Measurements from ENCODE around the gene BTBD19. TPM values are rescaled to one million over a fixed set of nuclear protein-coding genes. Genes with fewer than 3 reads are reported as not detected.
"Not testable (repeated sequence)": the region's sequence is repeated elsewhere in the genome, so short reads cannot be mapped to it uniquely, and the experiment has no call there.

The BTBD19 gene
- total RNA-seq, 1 donor from 2014 or later: 1.4 TPM

DNA sequence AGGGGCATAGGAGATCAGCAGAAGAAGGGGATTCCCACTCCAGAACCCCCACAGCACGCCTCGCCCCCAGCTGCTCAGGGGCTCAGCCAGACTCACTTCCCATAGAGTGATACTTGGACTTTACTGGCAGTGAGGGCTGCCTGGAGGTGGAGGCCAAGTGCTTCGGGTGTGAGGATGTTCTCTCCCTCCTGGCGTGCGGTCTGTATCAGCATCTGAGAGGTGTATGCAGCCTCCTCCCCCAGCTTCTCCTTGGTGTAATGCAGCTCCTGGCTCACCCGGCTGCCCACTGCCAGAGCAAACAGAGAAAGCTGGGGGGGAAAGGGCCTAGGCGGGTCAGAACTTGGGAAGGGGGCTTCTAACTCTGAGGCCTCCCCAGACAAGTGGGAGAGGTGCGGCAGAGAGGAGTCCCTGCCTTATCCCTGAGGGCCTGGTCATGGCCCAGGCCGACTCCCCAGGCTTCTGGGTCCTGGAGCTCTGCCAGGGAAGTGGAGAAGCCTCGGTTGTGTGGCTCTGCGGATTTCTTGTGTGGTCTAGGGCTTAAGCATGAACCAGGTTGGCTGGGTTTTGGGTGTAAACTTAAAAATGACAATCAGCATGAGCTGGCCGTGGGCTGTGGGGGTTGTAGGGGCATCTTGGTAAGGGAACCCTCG, 23.9 kb downstream of the BTBD19 start:
- peaks cover 9% of the 10 kb centered on the region for H3K4me1 ChIP-seq
- no peak overlapping the region for H3K4me3 ChIP-seq
- peaks cover 4% of the 10 kb centered on the region for H3F3A ChIP-seq (ENCODE audit: low read depth)
- TF ChIP-seq, protein P1, sequence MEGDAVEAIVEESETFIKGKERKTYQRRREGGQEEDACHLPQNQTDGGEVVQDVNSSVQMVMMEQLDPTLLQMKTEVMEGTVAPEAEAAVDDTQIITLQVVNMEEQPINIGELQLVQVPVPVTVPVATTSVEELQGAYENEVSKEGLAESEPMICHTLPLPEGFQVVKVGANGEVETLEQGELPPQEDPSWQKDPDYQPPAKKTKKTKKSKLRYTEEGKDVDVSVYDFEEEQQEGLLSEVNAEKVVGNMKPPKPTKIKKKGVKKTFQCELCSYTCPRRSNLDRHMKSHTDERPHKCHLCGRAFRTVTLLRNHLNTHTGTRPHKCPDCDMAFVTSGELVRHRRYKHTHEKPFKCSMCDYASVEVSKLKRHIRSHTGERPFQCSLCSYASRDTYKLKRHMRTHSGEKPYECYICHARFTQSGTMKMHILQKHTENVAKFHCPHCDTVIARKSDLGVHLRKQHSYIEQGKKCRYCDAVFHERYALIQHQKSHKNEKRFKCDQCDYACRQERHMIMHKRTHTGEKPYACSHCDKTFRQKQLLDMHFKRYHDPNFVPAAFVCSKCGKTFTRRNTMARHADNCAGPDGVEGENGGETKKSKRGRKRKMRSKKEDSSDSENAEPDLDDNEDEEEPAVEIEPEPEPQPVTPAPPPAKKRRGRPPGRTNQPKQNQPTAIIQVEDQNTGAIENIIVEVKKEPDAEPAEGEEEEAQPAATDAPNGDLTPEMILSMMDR (IDR thresholded peaks at IDR 0.05): no peak
- no peak for TF ChIP-seq EZH2phosphoT487 (IDR thresholded peaks at IDR 0.05)
- TF ChIP-seq EZH2 (IDR thresholded peaks at IDR 0.05): no peak
- H4K20me1 ChIP-seq (ENCODE audit: low read depth): no peaks in the 10 kb centered on the region
- Mint-ChIP-seq H3K4me1 (peaks cover 9% of the 10 kb centered on the region), H3K4me3 (no peak overlapping the region), H3K9me3 (no peaks in the 10 kb centered on the region), H3K27ac (no peak overlapping the region), H3K27me3 (ENCODE audit: insufficient read depth, low read depth) (peaks cover 9% of the 10 kb centered on the region), H3K36me3 (no peaks in the 10 kb centered on the region)
- no peaks in the 10 kb centered on the region for H3K36me3 ChIP-seq
- no peaks in the 10 kb centered on the region for H3K9me3 ChIP-seq (ENCODE audit: low read depth)
- H2AFZ ChIP-seq (replicated peaks): no peak overlapping the region
- no peak overlapping the region for H3K27ac ChIP-seq
- no peaks in the 10 kb centered on the region for H3K27me3 ChIP-seq
- DNase-seq (ENCODE audit: low spot score): no peak
- no peaks in the 10 kb centered on the region for H3K79me2 ChIP-seq (ENCODE audit: low read depth)
- H3K9ac ChIP-seq: no peak overlapping the region
- H3K4me2 ChIP-seq: no peak overlapping the region

DNA sequence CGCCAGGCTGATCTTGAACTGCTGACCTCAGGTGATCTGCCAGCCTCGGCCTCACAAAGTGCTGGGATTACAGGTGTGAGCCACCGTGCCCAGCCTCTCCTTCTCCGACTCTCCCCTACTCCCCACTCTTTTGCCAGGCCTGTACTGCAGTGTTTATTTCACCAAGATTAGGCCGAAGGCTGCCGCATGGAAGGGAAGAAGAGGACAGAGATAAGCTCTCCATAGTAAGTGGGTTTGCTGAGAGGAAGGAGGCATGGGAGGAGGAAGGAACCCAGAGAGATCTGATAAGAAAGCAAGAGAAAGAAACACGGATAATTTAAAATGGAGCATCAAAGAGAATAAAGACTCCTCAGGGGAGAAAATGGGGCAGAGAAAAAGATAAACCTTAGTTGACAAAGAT, 26.0 kb downstream of the BTBD19 start:
- Histone ChIP-seq H3K79me2 (ENCODE audit: low read depth) (no peaks in the 10 kb centered on the region), H3K36me3 (no peaks in the 10 kb centered on the region), H3K27me3 (no peaks in the 10 kb centered on the region), H3K4me3 (no peak overlapping the region), H3F3A (ENCODE audit: low read depth) (peaks cover 4% of the 10 kb centered on the region), H3K9me3 (ENCODE audit: low read depth) (no peaks in the 10 kb centered on the region), H3K4me1 (peaks cover 9% of the 10 kb centered on the region), H3K4me2 (no peak overlapping the region), H3K9ac (no peak overlapping the region), H4K20me1 (ENCODE audit: low read depth) (no peaks in the 10 kb centered on the region), H3K27ac (no peak overlapping the region), H2AFZ (replicated peaks) (no peak overlapping the region)
- Mint-ChIP-seq H3K4me1 (peaks cover 9% of the 10 kb centered on the region), H3K27me3 (ENCODE audit: insufficient read depth, low read depth) (peaks cover 2% of the 10 kb centered on the region), H3K9me3 (no peaks in the 10 kb centered on the region), H3K36me3 (no peaks in the 10 kb centered on the region), H3K27ac (no peak overlapping the region), H3K4me3 (no peak overlapping the region)
- DNase-seq (ENCODE audit: low spot score): no peak
- TF ChIP-seq EZH2phosphoT487 (IDR thresholded peaks at IDR 0.05) (no peak), EZH2 (IDR thresholded peaks at IDR 0.05) (no peak)
- TF ChIP-seq, protein P1 (IDR thresholded peaks at IDR 0.05): no peak

DNA sequence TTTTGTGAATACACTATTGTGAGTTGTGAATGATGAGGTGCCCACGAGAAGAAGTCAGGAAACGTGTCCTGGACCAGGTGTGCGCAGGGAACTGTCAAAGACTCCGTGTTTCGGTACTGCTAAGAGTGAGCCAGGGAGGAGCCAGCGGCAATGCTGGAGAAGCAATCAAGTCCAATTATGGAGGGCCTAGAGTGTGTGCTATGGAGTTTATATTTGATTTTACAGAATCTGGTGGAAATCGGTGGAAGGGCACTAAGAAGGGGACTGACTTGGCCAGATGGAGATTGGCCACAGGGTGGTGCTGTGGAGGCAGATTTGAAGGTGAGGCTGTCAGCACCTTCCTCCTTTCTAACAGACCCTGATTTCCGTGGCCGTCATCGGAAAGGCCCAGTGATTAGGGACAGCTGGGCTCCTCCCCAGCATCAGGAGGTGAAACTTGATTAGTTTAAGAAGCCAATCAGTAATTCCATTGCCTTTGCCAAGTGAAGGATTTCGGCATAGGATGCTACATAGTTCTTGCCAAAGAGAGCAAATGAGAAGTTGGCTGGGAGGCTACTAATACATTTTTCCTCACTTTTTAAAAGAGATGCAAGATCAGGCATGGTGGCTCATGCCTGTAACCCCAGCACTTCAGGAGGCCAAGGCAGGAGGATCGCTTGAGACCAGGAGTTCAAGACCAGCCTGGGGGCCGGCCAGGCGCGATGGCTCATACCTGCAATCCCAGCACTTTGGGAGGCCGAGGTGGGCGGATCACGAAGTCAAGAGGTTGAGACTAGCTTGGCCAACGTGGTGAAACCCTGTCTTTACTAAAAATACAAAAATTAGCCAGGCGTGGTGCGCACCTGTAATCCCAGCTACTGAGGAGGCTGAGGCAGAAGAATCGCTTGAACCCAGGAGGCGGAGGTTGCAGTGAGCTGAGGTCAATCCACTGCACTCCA, 27.7 kb downstream of the BTBD19 start:
- no peak overlapping the region for H3K4me3 ChIP-seq
- Mint-ChIP-seq H3K27ac (peak overlapping the region; percentile 2), H3K27me3 (ENCODE audit: insufficient read depth, low read depth) (peaks cover 7% of the 10 kb centered on the region), H3K9me3 (no peaks in the 10 kb centered on the region), H3K36me3 (no peaks in the 10 kb centered on the region), H3K4me3 (peak overlapping the region; percentile 27), H3K4me1 (peaks cover 9% of the 10 kb centered on the region)
- H3K4me1 ChIP-seq: peaks cover 7% of the 10 kb centered on the region
- no peak overlapping the region for H3K27ac ChIP-seq
- H3K9ac ChIP-seq: no peak overlapping the region
- H3K4me2 ChIP-seq: no peak overlapping the region
- TF ChIP-seq, protein P1 (IDR thresholded peaks at IDR 0.05): peak; percentile 80
- no peak for TF ChIP-seq EZH2phosphoT487 (IDR thresholded peaks at IDR 0.05)
- H3K9me3 ChIP-seq (ENCODE audit: low read depth): no peaks in the 10 kb centered on the region
- H4K20me1 ChIP-seq (ENCODE audit: low read depth): no peaks in the 10 kb centered on the region
- peak; percentile 88 for DNase-seq (ENCODE audit: low spot score)
- no peaks in the 10 kb centered on the region for H3K27me3 ChIP-seq
- peaks cover 4% of the 10 kb centered on the region for H3F3A ChIP-seq (ENCODE audit: low read depth)
- no peaks in the 10 kb centered on the region for H3K79me2 ChIP-seq (ENCODE audit: low read depth)
- H3K36me3 ChIP-seq: no peaks in the 10 kb centered on the region
- H2AFZ ChIP-seq (replicated peaks): no peak overlapping the region

DNA sequence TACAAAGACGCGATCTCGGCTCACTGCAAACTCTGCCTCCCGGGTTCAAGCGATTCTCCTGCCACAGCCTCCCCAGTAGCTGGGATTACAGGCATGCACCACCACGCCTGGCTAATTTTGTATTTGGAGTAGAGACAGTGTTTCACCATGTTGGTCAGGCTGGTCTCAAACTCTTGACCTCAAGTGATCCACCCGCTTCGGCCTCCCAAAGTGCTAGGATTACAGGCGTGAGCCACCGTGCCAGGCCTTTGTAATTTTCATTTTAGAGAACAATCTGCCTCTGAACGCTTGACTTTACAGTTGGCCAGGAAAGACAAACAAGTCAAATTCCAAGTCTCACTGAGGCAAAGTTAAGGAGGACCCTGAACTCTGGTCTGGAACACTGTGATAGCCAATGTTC, 30.0 kb downstream of the BTBD19 start:
- not testable (repeated sequence) for DNase-seq (ENCODE audit: low spot score)

More for the DNA sequence above, 30.0 kb downstream of the BTBD19 start:
- Mint-ChIP-seq H3K27me3 (ENCODE audit: insufficient read depth, low read depth) (peaks cover 15% of the 10 kb centered on the region), H3K4me1 (peaks cover 13% of the 10 kb centered on the region)
- H3K9me3 Mint-ChIP-seq; H3K4me3 Mint-ChIP-seq; H3K79me2 ChIP-seq (ENCODE audit: low read depth); H3K4me1 ChIP-seq; H3K9me3 ChIP-seq (ENCODE audit: low read depth); H3K36me3 ChIP-seq; H3K9ac ChIP-seq; H3K4me2 ChIP-seq; H2AFZ ChIP-seq (replicated peaks); H4K20me1 ChIP-seq (ENCODE audit: low read depth); H3K27ac Mint-ChIP-seq; H3K27ac ChIP-seq; H3K4me3 ChIP-seq; H3K36me3 Mint-ChIP-seq: not testable (repeated sequence)
- Histone ChIP-seq H3F3A (ENCODE audit: low read depth) (peaks cover 12% of the 10 kb centered on the region), H3K27me3 (peaks cover 20% of the 10 kb centered on the region)

All from neural progenitor cell (in vitro differentiated cells).